Left lung (tissue), 10 donors: Measurements from ENCODE around the gene NOX5. TPM values are rescaled to one million over a fixed set of nuclear protein-coding genes. Genes with fewer than 3 reads are reported as not detected.

Experiments
- ATAC-seq: fragments of 200-7000 bp; cut with Tn5 transposase; one replicate; pipeline ENCODE4 v1.9.1; 2020; ENCODE audit warnings: moderate library complexity
- DNase-seq, 4 donors: peaks; one replicate each; pipeline ENCODE4 v3.0.0-alpha.2; 2013 to 2020
- H3K27ac ChIP-seq, 2 donors: fragments of 200-600 bp; sonication (generic) in 1 of 2; one replicate each; pipeline versions ENCODE4 v1.5.0 to v1.8.0; 2020 to 2021
- H3K27me3 ChIP-seq, 2 donors: fragments of 200-600 bp; sonication (generic) in 1 of 2; one replicate each; pipeline versions ENCODE4 v1.5.0 to v1.8.0; 2020 to 2021
- H3K36me3 ChIP-seq, 2 donors: fragments of 200-600 bp; sonication (generic) in 1 of 2; one replicate each; pipeline versions ENCODE4 v1.5.0 to v1.8.0; 2020 to 2021
- H3K4me1 ChIP-seq, 2 donors: fragments of 200-600 bp; one replicate each; pipeline ENCODE4 v1.8.0; 2021
- H3K4me3 ChIP-seq, 2 donors: fragments of 200-600 bp; sonication (generic) in 1 of 2; one replicate each; pipeline versions ENCODE4 v1.5.0 to v1.8.0; 2020 to 2021; ENCODE audit warnings: mild to moderate bottlenecking in 1 of 2
- H3K9me3 ChIP-seq, 2 donors: fragments of 200-600 bp; sonication (generic) in 1 of 2; one replicate each; pipeline versions ENCODE4 v1.5.0 to v1.8.0; 2020 to 2021
- intact Hi-C, 2 donors: fragments of 100-400 bp; cut with DNase I; formaldehyde crosslinking; loops; one replicate each; pipeline versions ENCODE4 v1.11.2 to v1.14.2; 2022
- polyA plus RNA-seq, 6 donors: library from polyadenylated mRNA; unstranded; fragments of 120-200 nt; gene quantifications; one replicate each; pipeline ENCODE4 v1.2.1, GENCODE V29; 2013; ENCODE audit not compliant: insufficient read length in 6 of 6
- total RNA-seq, 2 donors: library from RNA; stranded (reverse); fragmentation: NEBNext Ultra II Directional; extraction: Animal tissue kit (Norgen Biotek cat#: 25700); gene quantifications; one replicate each; pipeline ENCODE4 v1.2.1, GENCODE V29; 2021
- TF ChIP-seq, protein P1 (sequence below), 2 donors: fragments of 200-600 bp; sonication (generic) in 1 of 2; IDR thresholded peaks; one replicate each; pipeline versions ENCODE4 v1.5.0 to v1.8.0; 2021; ENCODE audit warnings: antibody characterized with exemption in 2 of 2
- donor health status: DM: no; HTN: yes; CAD: no.
- donor health status: DM: no; HTN: no; CAD: no.

The NOX5 gene
- total and polyA plus RNA-seq, 8 donors, result 0.16 to 0.83 (median 0.41) TPM

DNA sequence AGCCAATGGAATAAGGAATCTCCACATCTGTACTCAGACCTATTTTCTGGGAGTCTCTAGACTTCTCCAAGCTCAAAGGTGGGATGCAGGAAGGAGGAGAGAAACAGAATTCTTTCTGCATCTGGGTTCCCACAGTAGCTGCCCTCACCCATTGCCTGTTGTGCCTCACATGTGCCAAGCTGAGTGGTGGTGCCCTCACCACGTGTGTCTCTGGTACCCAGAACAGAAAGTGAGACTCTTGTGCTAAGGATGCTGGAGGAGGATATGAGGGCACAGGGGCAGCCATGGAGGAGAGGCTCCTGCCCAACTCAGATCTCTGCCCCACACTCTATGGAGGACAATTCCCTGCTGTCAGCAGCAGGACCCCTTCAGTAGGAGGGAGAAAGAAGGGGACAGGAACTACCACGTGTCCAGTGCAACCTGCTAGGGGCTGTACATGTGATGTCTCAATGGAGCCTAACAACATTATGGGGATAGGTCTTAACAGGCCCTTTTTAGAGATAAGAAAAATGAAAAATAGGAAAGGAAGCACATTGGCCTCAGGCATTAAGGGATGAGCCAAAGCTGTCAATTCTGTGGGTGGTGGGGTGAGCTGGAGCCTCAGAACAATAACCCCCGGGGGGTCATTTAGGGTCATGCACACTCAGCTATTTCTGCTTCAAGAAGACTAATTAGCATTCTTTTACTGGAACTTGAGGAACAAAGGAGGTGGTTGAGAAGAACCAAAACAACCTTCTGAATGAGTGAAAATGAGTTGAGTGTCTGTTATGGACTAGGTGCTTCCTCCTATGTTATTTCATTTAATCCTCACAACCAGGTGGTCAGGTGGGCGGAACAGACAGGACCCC, 16.3 kb upstream of the NOX5 start:
- Histone ChIP-seq H3K9me3 (no peaks in the 10 kb centered on the region), H3K4me3 (no peak overlapping the region), H3K27me3 (no peaks in the 10 kb centered on the region), H3K27ac (no peak overlapping the region), H3K36me3 (no peaks in the 10 kb centered on the region), H3K4me1 (no peaks in the 10 kb centered on the region)
- intact Hi-C loops, result no loop called here
- TF ChIP-seq, protein P1, sequence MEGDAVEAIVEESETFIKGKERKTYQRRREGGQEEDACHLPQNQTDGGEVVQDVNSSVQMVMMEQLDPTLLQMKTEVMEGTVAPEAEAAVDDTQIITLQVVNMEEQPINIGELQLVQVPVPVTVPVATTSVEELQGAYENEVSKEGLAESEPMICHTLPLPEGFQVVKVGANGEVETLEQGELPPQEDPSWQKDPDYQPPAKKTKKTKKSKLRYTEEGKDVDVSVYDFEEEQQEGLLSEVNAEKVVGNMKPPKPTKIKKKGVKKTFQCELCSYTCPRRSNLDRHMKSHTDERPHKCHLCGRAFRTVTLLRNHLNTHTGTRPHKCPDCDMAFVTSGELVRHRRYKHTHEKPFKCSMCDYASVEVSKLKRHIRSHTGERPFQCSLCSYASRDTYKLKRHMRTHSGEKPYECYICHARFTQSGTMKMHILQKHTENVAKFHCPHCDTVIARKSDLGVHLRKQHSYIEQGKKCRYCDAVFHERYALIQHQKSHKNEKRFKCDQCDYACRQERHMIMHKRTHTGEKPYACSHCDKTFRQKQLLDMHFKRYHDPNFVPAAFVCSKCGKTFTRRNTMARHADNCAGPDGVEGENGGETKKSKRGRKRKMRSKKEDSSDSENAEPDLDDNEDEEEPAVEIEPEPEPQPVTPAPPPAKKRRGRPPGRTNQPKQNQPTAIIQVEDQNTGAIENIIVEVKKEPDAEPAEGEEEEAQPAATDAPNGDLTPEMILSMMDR (IDR thresholded peaks at IDR 0.05), result no peak
- ATAC-seq (no peak), DNase-seq (no peak)

DNA sequence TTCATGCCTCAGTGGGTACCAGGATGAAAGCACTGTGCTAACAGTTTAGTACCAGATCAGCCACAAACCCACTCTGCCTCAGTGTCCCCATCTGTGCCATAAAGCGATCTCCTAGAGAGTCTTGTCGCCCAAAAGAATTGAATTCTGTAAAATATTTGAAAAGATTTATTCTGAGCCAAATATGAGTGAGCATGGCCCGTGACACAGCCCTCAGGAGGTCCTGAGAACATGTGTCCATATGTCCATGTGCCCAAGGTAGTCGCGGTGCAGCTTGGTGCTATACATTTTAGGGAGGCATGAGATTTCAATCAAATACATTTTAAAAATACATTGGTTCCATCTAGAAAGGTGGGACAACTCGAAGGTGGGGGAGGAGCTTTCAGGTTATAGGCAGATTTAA, 15.4 kb upstream of the NOX5 start:
- Histone ChIP-seq H3K27me3 (no peaks in the 10 kb centered on the region), H3K27ac (no peak overlapping the region), H3K9me3 (no peaks in the 10 kb centered on the region), H3K4me1 (no peaks in the 10 kb centered on the region), H3K36me3 (no peaks in the 10 kb centered on the region), H3K4me3 (no peak overlapping the region)
- no peak for DNase-seq
- no peak for ATAC-seq
- TF ChIP-seq, protein P1 (IDR thresholded peaks at IDR 0.05), result no peak
- intact Hi-C loops, result no loop called here

DNA sequence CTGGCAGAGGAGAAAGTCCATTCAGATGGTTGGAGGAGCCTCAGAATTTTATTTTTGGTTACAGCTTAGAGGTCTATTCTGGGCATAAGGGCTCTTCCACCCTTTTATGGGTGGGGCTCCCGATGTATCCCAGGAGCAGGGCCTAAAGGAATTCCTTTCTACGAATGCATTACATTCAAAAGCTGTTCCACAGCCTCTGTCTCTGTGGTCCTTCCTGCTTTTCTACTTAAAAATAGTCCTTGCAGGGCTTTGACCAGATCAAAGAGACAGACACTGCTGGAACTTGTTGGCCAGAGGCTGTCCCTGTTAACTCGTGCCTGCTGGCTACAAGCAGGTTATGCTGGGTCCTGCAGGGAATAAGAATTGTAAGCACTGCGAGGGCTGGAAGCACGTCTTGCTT, 14.4 kb upstream of the NOX5 start:
- Histone ChIP-seq H3K4me3 (no peak overlapping the region), H3K9me3 (no peaks in the 10 kb centered on the region), H3K27ac (no peak overlapping the region), H3K4me1 (no peaks in the 10 kb centered on the region), H3K27me3 (no peaks in the 10 kb centered on the region), H3K36me3 (no peaks in the 10 kb centered on the region)
- TF ChIP-seq, protein P1 (IDR thresholded peaks at IDR 0.05), result no peak
- DNase-seq (no peak), ATAC-seq (peak; percentile 16)
- intact Hi-C loops, result no loop called here

DNA sequence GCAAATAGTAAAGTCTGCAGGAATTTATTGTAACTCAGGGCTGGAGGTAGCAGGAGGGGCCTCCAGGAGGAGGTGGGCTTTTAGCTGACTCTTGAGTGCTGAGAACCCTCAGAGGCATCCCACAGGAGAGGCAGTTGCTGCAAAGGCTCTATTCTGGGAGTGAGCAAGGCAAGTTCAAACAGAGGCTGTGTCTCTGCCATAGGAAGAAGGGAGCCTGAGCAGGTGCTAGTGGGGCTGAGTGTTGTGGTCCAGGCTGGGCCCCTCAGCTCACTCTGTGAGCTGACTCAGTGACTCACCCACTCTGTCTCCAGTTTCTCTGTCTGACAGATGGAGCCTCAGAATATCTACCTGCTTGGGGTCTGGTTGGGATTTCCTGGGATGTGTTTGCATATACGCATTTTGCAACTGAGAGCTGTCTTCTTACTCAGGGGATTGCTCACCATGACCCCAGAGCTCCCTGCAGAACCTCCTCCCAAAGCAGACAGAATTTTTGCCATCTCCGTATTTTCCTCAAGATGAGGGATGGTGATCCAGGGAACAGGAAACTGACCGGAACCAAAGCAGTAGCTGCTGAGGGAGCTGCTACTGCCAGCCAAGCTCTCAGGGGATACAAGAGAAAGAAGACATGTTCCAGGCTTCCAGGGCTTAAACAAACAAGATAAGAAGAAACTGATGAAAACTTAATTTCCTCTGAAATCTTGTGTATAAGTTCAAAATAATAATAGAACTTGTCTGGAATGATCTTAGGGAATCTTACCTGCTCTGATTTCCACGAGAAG, 13.6 kb upstream of the NOX5 start:
- no peak for ATAC-seq
- TF ChIP-seq, protein P1 (IDR thresholded peaks at IDR 0.05), result no peak

DNA sequence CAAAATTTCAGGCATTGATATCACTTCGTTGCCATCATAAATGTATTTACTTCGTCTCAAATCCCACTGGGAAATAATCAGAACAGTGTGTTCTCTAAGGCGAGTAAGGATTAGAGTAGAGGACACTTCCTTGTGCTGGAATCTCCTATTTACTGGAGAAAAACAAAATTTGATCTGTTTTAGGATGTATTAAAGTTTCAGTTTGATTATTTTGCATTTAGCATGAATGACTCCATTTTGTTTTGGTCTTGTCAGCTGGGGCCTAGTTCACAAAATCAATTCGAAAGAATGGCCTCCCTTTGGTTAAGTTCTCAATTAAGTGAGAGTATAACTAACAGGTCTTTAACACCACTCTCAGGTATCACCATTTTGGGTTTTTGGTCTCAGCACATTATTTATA, 11.7 kb upstream of the NOX5 start:
- H3K4me3 ChIP-seq, result no peak overlapping the region
- H3K27ac ChIP-seq, result no peak overlapping the region
- H3K9me3 ChIP-seq, result peaks cover 0 to 12% of the 10 kb centered on the region in 2 donors
- intact Hi-C loops, result no loop called here
- H3K27me3 ChIP-seq, result no peaks in the 10 kb centered on the region
- no peaks in the 10 kb centered on the region for H3K4me1 ChIP-seq
- ATAC-seq (no peak), DNase-seq (no peak)
- H3K36me3 ChIP-seq, result no peaks in the 10 kb centered on the region
- TF ChIP-seq, protein P1 (IDR thresholded peaks at IDR 0.05), result no peak

More for the DNA sequence above, 13.6 kb upstream of the NOX5 start:
- Histone ChIP-seq H3K9me3 (peaks cover 0 to 4% of the 10 kb centered on the region in 2 donors), H3K36me3 (no peaks in the 10 kb centered on the region), H3K27ac (no peak overlapping the region), H3K4me1 (no peaks in the 10 kb centered on the region), H3K4me3 (no peak overlapping the region), H3K27me3 (no peaks in the 10 kb centered on the region)
- DNase-seq, result no peak
- intact Hi-C loops, result no loop called here
